GM18861 (cell line): ENCODE results near the gene OR10G8.

Source experiments
- ATAC-seq: cut with Tn5 transposase; IDR thresholded peaks from one replicate; pipeline ENCODE4 v1.9.1; 2021; ENCODE audit not compliant: unreplicated experiment

OR10G8 gene

GRCh38 chr11:124077266-124077665, 50.7 kb downstream of the OR10G8 start:
- no peak for ATAC-seq

- no peak for ATAC-seq
These were observed 52.0 kb downstream of the OR10G8 start for GRCh38 chr11:124078591-124078990.

- no peak for ATAC-seq
These were observed 53.2 kb downstream of the OR10G8 start for GRCh38 chr11:124079631-124080326.
